ENCODE results near the gene FMNL2.

Gene FMNL2

DNA sequence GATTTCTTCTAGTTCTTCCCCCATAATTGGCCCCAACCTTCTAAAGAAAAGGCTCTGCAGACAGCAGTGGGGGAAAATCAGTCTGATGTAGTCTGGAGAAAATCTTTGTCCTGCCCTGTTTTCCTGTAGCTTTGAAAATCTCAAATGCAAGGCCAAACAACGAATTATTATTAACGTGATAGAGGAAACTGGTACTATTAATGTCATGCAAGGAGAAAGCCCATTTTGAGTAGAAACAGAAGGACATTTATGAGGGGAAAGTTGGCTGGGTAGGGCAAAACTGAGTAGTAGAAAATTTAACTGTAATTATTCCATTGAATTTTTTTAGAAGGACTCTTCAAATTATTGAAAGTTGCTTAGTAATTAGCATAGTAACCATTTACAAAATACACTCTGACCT lies 98.8 kb downstream of the FMNL2 start:
- no peak for TF ChIP-seq PAX5 (IDR thresholded peaks at IDR 0.05; ENCODE audit: insufficient read depth, low read length, severe bottlenecking)
- TF ChIP-seq SPI1 (IDR thresholded peaks at IDR 0.05; ENCODE audit: low read depth, low read length) = no peak
- TF ChIP-seq POU2F2 (IDR thresholded peaks at IDR 0.05; ENCODE audit: low read depth, low read length) = no peak
- TF ChIP-seq POLR2A (IDR thresholded peaks at IDR 0.05; ENCODE audit: low read depth, low read length) = no peak
- TF ChIP-seq TAF1 (IDR thresholded peaks at IDR 0.05; ENCODE audit: low read depth, low read length) = no peak
- no peak for TF ChIP-seq POLR2AphosphoS5 (IDR thresholded peaks at IDR 0.05; ENCODE audit: low read depth, low read length)
- no peak for FAIRE-seq
- no peak for DNase-seq (ENCODE audit: insufficient read length, low spot score)

DNA sequence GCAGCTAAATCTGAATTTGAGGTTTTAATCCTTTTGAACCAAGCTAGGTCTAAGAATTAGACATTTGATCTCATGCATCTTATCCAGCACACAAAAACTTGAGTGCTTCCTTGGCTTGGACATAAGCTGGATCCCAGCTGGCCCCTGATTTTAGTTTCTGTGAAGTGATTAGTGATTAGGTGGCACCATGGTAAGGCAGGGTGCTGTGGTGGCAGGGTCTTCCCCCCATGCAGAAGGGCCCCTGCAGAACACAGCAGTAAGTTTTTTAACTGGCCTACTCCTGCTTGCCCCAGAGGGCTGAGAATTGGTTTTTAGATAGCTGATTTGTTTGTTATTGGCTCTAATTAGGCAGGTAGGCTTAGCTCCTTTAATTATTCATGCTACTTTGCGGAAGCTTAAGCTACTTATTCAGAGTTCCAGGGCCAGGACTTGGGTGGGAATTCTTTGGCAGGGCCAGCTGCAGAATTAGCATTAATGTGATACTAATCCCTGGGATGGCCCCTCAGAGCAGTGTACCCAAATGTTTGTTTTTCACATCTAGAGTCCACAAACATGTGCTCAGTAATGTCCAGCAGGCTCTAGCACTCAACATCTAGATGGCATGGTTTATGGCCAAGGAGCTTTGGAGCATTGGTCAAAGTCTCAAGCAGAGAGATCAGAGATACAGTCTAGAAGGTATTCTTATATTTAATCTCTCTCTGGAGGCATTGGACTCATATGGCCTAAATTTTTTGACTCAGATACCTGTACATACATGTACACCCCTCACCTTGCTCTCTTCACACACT lies 99.6 kb downstream of the FMNL2 start:
- DNase-seq (ENCODE audit: insufficient read length, low spot score) (no peak), FAIRE-seq (no peak)
- no peak for TF ChIP-seq POLR2AphosphoS5 (IDR thresholded peaks at IDR 0.05; ENCODE audit: low read depth, low read length)
- no peak for TF ChIP-seq SPI1 (IDR thresholded peaks at IDR 0.05; ENCODE audit: low read depth, low read length)
- no peak for TF ChIP-seq POU2F2 (IDR thresholded peaks at IDR 0.05; ENCODE audit: low read depth, low read length)
- no peak for TF ChIP-seq PAX5 (IDR thresholded peaks at IDR 0.05; ENCODE audit: insufficient read depth, low read length, severe bottlenecking)
- TF ChIP-seq TAF1 (IDR thresholded peaks at IDR 0.05; ENCODE audit: low read depth, low read length) = no peak
- no peak for TF ChIP-seq POLR2A (IDR thresholded peaks at IDR 0.05; ENCODE audit: low read depth, low read length)

DNA sequence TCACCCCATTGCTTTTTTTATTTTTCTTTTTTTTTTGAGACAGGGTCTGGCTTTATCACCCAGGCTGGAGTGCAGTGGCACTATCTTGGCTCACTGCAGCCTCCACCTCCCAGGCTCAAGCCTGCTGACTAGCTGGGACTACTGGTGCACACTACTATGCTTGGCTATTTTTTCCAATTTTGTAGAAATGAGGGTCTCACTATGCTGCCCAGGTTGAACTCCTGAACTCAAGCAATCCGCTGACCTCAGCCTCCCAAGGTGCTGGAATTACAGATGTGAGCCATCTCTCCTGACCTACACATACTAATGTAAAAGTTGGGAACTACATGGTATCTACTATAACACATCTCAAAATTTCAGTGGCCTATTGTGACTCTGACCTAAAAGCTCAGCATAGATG lies 101.2 kb downstream of the FMNL2 start:
- no peak for FAIRE-seq
- TF ChIP-seq SPI1 (IDR thresholded peaks at IDR 0.05; ENCODE audit: low read depth, low read length) (no peak), POLR2AphosphoS5 (IDR thresholded peaks at IDR 0.05; ENCODE audit: low read depth, low read length) (no peak), TAF1 (IDR thresholded peaks at IDR 0.05; ENCODE audit: low read depth, low read length) (no peak), POLR2A (IDR thresholded peaks at IDR 0.05; ENCODE audit: low read depth, low read length) (no peak), PAX5 (IDR thresholded peaks at IDR 0.05; ENCODE audit: insufficient read depth, low read length, severe bottlenecking) (no peak), POU2F2 (IDR thresholded peaks at IDR 0.05; ENCODE audit: low read depth, low read length) (no peak)

DNA sequence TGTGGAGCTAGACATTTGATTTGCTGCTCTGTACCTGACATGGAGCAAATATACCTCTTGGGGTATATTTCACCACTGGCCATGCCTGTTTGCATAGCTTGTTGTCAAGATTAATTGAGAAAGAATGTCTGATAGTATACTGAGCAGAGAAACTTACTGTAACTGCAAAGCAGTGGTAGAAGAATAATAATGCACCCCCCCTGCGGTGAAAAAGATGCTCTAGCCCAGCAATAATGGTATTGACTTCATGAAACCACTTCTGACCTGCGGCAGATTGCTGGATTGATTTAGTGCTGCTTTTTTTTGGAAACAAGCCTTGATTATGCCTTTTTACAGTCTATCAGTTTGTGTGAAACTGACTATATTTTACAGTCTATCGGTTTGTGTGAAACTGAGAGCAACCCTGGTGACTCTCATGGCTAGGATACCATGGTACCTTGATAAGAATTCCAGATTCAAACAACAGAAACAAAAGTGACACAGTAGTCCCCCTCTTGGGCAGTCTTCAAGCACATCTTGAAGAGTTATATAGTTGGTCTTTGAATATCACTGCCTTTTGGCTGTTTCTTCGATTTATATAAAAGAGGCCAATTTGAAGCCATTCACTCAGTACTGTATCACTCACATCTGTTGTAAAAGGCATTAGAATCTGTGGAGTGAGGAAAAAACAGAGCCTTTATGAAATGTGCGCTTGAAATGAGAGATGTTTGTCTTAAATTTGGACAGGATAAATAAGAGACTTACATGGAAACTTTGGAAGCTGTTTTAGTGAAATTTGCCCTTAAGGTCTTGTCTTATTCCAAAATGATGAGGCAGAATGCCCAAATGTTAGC lies 102.5 kb downstream of the FMNL2 start:
- TF ChIP-seq TAF1 (IDR thresholded peaks at IDR 0.05; ENCODE audit: low read depth, low read length) = no peak
- TF ChIP-seq POLR2A (IDR thresholded peaks at IDR 0.05; ENCODE audit: low read depth, low read length) = no peak
- TF ChIP-seq POLR2AphosphoS5 (IDR thresholded peaks at IDR 0.05; ENCODE audit: low read depth, low read length) = no peak
- TF ChIP-seq SPI1 (IDR thresholded peaks at IDR 0.05; ENCODE audit: low read depth, low read length) = no peak
- TF ChIP-seq PAX5 (IDR thresholded peaks at IDR 0.05; ENCODE audit: insufficient read depth, low read length, severe bottlenecking) = no peak
- no peak for TF ChIP-seq POU2F2 (IDR thresholded peaks at IDR 0.05; ENCODE audit: low read depth, low read length)
- FAIRE-seq (no peak), DNase-seq (ENCODE audit: insufficient read length, low spot score) (no peak)

More for the DNA sequence above, 101.2 kb downstream of the FMNL2 start:
- DNase-seq (ENCODE audit: insufficient read length, low spot score) = no peak

DNA sequence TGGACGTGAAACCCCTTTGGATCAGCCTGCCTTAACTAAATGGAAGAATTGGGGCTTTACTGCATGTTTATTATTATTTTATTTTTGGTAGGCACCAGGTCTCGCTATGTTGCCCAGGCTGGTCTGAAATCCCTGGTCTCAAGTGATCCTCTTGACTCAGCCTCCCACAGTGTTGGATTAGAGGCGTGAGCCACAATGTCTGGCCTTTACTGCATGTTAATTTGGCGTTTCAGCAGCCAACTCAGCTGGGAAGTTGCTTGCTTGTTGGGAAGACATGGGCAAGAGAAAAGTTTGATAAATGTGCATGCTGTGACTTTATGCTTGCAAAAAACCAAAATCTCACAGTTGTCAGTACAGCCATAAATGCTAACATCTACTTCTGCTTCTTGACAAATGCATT lies 105.1 kb downstream of the FMNL2 start:
- DNase-seq (ENCODE audit: insufficient read length, low spot score) (no peak), FAIRE-seq (no peak)
- no peak for TF ChIP-seq SPI1 (IDR thresholded peaks at IDR 0.05; ENCODE audit: low read depth, low read length)
- TF ChIP-seq POLR2AphosphoS5 (IDR thresholded peaks at IDR 0.05; ENCODE audit: low read depth, low read length) = no peak
- no peak for TF ChIP-seq PAX5 (IDR thresholded peaks at IDR 0.05; ENCODE audit: insufficient read depth, low read length, severe bottlenecking)
- TF ChIP-seq POLR2A (IDR thresholded peaks at IDR 0.05; ENCODE audit: low read depth, low read length) = no peak
- no peak for TF ChIP-seq TAF1 (IDR thresholded peaks at IDR 0.05; ENCODE audit: low read depth, low read length)
- no peak for TF ChIP-seq POU2F2 (IDR thresholded peaks at IDR 0.05; ENCODE audit: low read depth, low read length)

DNA sequence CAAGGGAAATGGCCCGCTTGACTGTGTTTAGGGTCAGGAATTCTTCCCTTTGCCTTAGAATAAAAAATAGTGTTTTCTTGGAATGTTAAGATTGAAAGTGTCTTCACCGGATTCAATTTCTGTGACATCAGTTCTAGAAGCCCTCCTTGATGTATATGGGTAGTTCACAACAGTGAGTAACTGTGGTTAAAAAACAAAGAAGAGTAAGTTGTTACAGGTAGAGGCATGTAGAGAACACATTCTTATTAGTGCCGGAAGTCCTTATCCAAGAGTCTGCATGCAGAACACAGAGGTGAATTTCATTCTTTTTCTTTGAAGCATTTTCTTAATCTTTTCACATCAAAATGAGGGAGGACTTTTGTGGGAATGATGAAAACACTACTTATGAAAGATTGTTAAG lies 105.5 kb downstream of the FMNL2 start:
- FAIRE-seq = no peak
- TF ChIP-seq SPI1 (IDR thresholded peaks at IDR 0.05; ENCODE audit: low read depth, low read length) (no peak), TAF1 (IDR thresholded peaks at IDR 0.05; ENCODE audit: low read depth, low read length) (no peak)
- no peak for DNase-seq (ENCODE audit: insufficient read length, low spot score)

DNA sequence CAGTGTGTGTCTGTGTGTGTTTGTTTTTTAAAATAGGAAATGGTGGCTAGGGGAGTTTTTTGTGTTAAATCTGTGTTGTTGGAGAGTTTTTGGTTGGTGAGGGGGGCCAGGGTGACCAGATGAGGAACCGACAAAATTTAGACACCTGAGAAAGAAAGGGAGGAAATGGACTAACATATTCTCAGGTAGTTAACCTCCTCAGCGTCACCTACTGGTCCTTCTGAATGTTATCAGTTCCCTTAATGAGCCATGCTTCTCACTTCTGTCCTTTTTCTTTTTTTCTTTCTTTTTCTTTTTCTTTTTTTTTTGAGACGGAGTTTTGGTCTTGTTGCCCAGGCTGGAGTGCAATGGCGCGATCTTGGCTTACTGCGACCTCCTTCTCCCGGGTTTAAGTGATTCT lies 107.0 kb downstream of the FMNL2 start:
- TF ChIP-seq POLR2A (IDR thresholded peaks at IDR 0.05; ENCODE audit: low read depth, low read length) (no peak), SPI1 (IDR thresholded peaks at IDR 0.05; ENCODE audit: low read depth, low read length) (peak; percentile 35; the same call in 1 of the 2 replicates), POU2F2 (IDR thresholded peaks at IDR 0.05; ENCODE audit: low read depth, low read length) (no peak), TAF1 (IDR thresholded peaks at IDR 0.05; ENCODE audit: low read depth, low read length) (no peak), PAX5 (IDR thresholded peaks at IDR 0.05; ENCODE audit: insufficient read depth, low read length, severe bottlenecking) (no peak)
- DNase-seq (ENCODE audit: insufficient read length, low spot score) (no peak), FAIRE-seq (no peak)

DNA sequence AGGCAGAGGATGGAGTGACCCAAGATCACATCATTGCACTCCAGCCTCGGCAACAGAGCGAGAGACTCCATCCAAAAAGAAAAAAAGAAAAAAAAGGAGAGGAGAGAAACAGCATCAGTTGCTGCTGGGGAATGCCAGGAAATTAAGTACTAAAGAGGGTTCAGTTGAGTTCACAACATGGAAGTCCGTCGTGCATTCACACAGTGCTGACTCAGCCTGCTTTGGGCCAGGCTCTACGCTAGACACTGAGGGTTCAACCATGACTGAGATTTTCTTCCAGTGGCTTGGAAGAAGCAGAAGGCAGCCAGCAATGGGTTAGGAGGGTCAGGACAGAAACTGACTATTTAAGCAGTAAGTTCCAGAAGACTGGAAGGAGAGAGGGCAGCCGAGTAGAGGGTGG lies 108.8 kb downstream of the FMNL2 start:
- TF ChIP-seq POU2F2 (IDR thresholded peaks at IDR 0.05; ENCODE audit: low read depth, low read length) (no peak), POLR2AphosphoS5 (IDR thresholded peaks at IDR 0.05; ENCODE audit: low read depth, low read length) (no peak), POLR2A (IDR thresholded peaks at IDR 0.05; ENCODE audit: low read depth, low read length) (no peak), SPI1 (IDR thresholded peaks at IDR 0.05; ENCODE audit: low read depth, low read length) (no peak), PAX5 (IDR thresholded peaks at IDR 0.05; ENCODE audit: insufficient read depth, low read length, severe bottlenecking) (no peak), TAF1 (IDR thresholded peaks at IDR 0.05; ENCODE audit: low read depth, low read length) (no peak)
- DNase-seq (ENCODE audit: insufficient read length, low spot score) (no peak), FAIRE-seq (no peak)

DNA sequence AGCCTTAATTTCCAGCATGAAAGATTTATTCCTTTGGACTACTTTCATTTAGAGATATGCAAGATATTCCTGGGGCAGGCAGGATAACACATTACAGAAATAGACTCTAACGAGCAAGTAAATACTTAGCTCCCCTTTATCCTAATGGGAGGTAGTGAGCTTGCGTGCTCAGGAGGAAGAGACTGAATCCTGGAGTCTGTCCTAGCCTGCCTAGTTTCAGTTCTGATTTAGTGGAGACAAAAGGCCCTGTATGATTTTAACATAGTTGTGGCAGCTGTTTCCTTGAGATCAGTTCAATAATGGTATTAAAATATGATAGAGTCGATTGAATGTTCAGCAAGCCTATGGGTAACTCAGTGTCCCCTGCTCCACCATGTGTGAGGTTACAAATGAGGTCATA lies 109.5 kb downstream of the FMNL2 start:
- FAIRE-seq = no peak
- DNase-seq (ENCODE audit: insufficient read length, low spot score) = no peak
- no peak for TF ChIP-seq TAF1 (IDR thresholded peaks at IDR 0.05; ENCODE audit: low read depth, low read length)
- TF ChIP-seq POLR2AphosphoS5 (IDR thresholded peaks at IDR 0.05; ENCODE audit: low read depth, low read length) = no peak
- TF ChIP-seq PAX5 (IDR thresholded peaks at IDR 0.05; ENCODE audit: insufficient read depth, low read length, severe bottlenecking) = no peak
- no peak for TF ChIP-seq POU2F2 (IDR thresholded peaks at IDR 0.05; ENCODE audit: low read depth, low read length)
- no peak for TF ChIP-seq POLR2A (IDR thresholded peaks at IDR 0.05; ENCODE audit: low read depth, low read length)
- no peak for TF ChIP-seq SPI1 (IDR thresholded peaks at IDR 0.05; ENCODE audit: low read depth, low read length)
